ENCODE data around the gene SFXN1. TPM values are rescaled to one million over a fixed set of nuclear protein-coding genes. Genes with fewer than 3 reads are reported as not detected.

SFXN1 gene, protein sequence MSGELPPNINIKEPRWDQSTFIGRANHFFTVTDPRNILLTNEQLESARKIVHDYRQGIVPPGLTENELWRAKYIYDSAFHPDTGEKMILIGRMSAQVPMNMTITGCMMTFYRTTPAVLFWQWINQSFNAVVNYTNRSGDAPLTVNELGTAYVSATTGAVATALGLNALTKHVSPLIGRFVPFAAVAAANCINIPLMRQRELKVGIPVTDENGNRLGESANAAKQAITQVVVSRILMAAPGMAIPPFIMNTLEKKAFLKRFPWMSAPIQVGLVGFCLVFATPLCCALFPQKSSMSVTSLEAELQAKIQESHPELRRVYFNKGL
- 91.1 to 116 TPM (median 97.7 TPM) in 5 replicates for total RNA-seq (2022; extraction: Qiagen RNA extraction; ENCODE audit: low read depth)

DNA sequence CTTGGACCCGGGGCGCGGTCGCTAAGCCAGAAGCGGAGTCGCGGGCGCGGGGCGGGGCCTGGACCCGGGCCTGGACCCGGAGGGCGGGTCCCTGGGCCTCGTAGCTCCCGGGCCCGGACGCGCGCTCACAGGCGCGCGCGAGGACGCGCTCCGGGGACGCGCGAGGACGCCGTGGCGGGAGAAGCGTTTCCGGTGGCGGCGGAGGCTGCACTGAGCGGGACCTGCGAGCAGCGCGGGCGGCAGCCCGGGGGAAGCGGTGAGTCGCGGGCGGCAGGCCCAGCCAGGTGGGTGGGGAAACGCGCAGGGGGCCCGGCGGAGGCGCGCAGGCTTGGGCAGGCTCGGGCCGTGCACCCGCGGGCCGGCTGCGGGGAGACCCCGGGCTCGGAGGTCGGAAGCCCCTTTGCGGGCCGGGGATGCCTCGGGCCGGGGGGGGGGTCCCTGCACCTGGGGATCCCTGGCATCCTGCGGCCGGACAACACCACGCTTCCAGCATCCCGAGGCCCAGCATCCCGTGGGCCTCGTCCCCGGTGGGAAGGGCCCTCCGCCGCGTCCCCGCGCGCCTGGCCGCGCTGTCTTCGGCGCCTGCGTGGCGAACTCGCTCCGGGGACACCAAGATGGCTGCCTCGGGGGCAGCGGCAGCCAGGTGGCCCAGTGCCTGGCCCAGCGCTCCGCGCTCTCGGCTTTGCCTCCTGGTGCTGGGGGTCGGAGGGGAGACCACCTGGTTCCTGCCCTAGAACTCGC is at the start of gene SFXN1:
SFXN1 (plus strand) TSS at position 177 of the 741 bp plus-strand sequence. CDS start 13,544 bp downstream, outside the sequence.

DNA sequence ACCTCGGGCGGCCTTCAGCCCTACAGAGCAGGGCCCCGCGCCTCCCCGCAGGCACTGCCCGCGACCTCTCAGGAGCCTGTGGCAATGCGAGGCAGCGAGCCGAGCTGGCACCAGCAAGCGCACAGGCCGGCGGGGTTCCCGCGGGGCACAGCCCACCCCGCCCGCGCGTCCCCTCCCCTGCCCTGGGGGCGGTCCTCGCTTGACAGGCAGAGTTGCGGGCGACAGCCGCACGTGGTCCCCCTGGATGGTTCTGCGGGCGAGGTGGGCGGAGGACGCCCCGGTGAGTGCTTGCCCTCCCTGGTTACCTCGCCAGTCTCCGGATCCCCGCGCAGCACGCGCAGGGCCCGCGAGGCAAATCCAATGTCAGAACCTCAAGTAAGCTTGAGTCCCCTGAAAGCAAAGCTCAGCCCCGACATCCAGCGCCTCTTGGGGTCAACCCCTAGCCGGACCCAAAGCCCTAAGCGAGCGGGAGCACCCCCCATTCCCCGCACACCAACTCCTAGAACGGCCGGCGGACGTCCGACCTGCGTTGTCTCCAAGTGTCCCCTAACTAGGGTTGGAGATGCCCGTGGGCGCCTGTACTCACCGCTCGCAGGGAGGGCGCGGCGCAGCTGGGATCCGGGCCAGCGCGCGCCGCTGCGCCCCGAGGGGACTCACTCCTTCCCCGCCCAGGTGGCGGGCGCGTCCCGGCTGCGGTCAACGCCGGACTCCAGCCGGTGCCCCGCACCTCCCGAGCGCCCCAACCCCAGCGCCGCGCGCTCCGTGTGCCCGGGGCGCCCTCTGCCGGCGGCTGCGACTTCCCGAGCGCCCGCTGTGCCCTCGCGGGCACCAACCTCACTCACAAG is 34.1 kb upstream of the SFXN1 start, which contains the start of gene DRD1:
DRD1 (minus strand) TSS at position 123 of the 845 bp plus-strand sequence. CDS start 1,083 bp downstream, outside the sequence.

Other genes with a start within 250 kb of the SFXN1 start
- gene DRD1, start 34.4 kb upstream of the SFXN1 start, total RNA-seq (2022; extraction: Qiagen RNA extraction; ENCODE audit: low read depth): 0.37 to 1.0 TPM (median 0.64 TPM) in 5 replicates
- gene HRH2, start 179.5 kb downstream of the SFXN1 start, total RNA-seq (2022; extraction: Qiagen RNA extraction; ENCODE audit: low read depth): 0.48 to 0.86 TPM (median 0.70 TPM) in 5 replicates